Stimulated activated CD4-positive, alpha-beta T cell treated with anti-CD3 and anti-CD28 coated beads, Interleukin-15, amount 100 ng/mL, for 48 hours (primary cell): Measurements from ENCODE around the gene NEU1.
"Not testable (repeated sequence)": the region's sequence is repeated elsewhere in the genome, so short reads cannot be mapped to it uniquely, and the experiment has no call there.

Experiments used
- DNase-seq, 2 donors: peaks; one replicate each; pipeline ENCODE4 v3.0.0-alpha.2; 2020; ENCODE audit warnings: low read depth in 2 of 2

The NEU1 gene

GRCh38 chr6:31817929-31818511 lies 44.6 kb downstream of the NEU1 start:
- DNase-seq, result not testable (repeated sequence)

- not testable (repeated sequence) for DNase-seq
Observed at GRCh38 chr6:31817133-31817928, 45.3 kb downstream of the NEU1 start.

DNA sequence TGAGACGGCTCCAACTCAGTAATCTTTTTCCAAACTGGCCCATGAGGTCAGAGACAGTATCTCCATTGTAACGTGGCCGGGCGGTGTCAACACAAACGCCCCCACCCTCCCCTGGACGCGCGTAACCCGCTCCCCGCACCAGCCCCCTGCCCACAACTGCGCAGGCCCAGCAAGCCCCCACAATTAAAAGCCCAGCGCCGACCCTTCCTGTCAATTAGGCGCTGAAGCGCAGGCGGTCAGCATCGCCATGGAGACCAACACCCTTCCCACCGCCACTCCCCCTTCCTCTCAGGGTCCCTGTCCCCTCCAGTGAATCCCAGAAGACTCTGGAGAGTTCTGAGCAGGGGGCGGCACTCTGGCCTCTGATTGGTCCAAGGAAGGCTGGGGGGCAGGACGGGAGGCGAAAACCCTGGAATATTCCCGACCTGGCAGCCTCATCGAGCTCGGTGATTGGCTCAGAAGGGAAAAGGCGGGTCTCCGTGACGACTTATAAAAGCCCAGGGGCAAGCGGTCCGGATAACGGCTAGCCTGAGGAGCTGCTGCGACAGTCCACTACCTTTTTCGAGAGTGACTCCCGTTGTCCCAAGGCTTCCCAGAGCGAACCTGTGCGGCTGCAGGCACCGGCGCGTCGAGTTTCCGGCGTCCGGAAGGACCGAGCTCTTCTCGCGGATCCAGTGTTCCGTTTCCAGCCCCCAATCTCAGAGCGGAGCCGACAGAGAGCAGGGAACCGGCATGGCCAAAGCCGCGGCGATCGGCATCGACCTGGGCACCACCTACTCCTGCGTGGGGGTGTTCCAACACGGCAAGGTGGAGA lies 47.4 kb downstream of the NEU1 start, which contains the start of the genes HSPA1A and HSPA1L:
Gene HSPA1A, plus strand, starts transcription at position 519 of the 814 bp plus-strand sequence. Its CDS starts 214 bp downstream, at position 733.
Gene HSPA1L, minus strand, starts transcription at position 259 of the 814 bp plus-strand sequence. CDS start 3,311 bp downstream, outside the sequence.
- no peak for DNase-seq

DNA sequence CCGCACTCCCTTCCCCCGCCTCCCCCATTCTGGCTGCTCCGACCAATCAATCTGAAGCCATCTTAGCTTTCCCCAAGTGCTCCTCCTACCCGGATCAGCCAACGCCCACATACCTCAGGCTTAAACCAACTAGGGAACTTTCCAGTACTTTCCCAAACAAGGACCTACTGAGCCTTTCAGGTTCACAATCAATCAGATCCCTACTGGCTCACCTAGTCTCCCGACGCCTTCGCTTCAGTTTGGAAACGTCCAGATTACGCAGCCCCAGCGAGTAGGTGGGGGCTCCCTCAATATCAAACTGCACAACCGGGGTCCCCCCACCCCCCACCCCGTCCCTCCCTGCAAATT lies 48.0 kb downstream of the NEU1 start:
- no peak for DNase-seq

GRCh38 chr6:31813465-31813849 lies 49.2 kb downstream of the NEU1 start:
- no peak for DNase-seq

- DNase-seq, result no peak
Observed at GRCh38 chr6:31811645-31812044, 51.0 kb downstream of the NEU1 start.

GRCh38 chr6:31808599-31808998 lies 54.0 kb downstream of the NEU1 start:
- not testable (repeated sequence) for DNase-seq
